B cell (primary cell): Measurements from ENCODE around the gene TSPAN9. TPM values are rescaled to one million over a fixed set of nuclear protein-coding genes. Genes with fewer than 3 reads are reported as not detected.

Experiments
- ATAC-seq: fragments of 200-7000 bp; cut with Tn5 transposase; one replicate; pipeline ENCODE4 v1.10.0; 2021; ENCODE audit warnings: low read depth, mild to moderate bottlenecking, moderate number of reproducible peaks, moderate library complexity
- CTCF ChIA-PET: fragments of 350-600 bp; sonication (Branson Sonifier 250); formaldehyde crosslinking; loops from one replicate; lab custom pipeline; 2021; ENCODE audit warnings: antibody characterized with exemption, inconsistent platforms; lab: Charles Lee
- POLR2A ChIA-PET: fragments of 350-600 bp; sonication (Branson Sonifier 250); formaldehyde crosslinking; loops from one replicate; lab custom pipeline; 2021; ENCODE audit warnings: antibody characterized with exemption; lab: Charles Lee
- DNase-seq: peaks from one replicate; pipeline ENCODE4 v3.0.0; 2013
- H2AFZ ChIP-seq: 2 replicates; pipeline ENCODE4 v1.6.1; 2012; ENCODE audit warnings: mild to moderate bottlenecking, low read depth, low read length; ENCODE audit not compliant: insufficient read depth, poor library complexity, severe bottlenecking
- H3K27ac ChIP-seq, 2 donors: 1 replicate in 1 of 2; 2 replicates in 1 of 2; pipeline ENCODE4 v1.5.1; 2012 to 2013; ENCODE audit warnings: low read length in 2 of 2, mild to moderate bottlenecking in 2 of 2, moderate library complexity in 1 of 2
- H3K27me3 ChIP-seq, 4 experiments: fragments of 200-600 bp in 1 of 4; sonication (generic) in 1 of 4; replicated peaks in 1 of 4; 1 replicate in 2 of 4; 2 replicates in 2 of 4; pipeline versions ENCODE4 v1.6.1 to v1.7.0; 2013 to 2016; ENCODE audit warnings: low read length in 3 of 4, mild to moderate bottlenecking in 2 of 4, mixed read lengths in 1 of 4, moderate library complexity in 1 of 4; ENCODE audit not compliant: insufficient read depth in 4 of 4, control insufficient read depth in 3 of 4; ENCODE audit errors: control extremely low read depth in 1 of 4
- H3K36me3 ChIP-seq, 2 experiments: replicated peaks in 1 of 2; 1 replicate in 1 of 2; 2 replicates in 1 of 2; pipeline versions ENCODE4 v1.6.1 to v1.7.1; 2013; ENCODE audit warnings: low read length in 1 of 2; ENCODE audit not compliant: insufficient read depth in 2 of 2, control insufficient read depth in 1 of 2; ENCODE audit errors: control extremely low read depth in 1 of 2, extremely low read depth in 1 of 2
- H3K4me1 ChIP-seq, 2 donors: fragments of 200-600 bp in 1 of 2; sonication (generic) in 1 of 2; 1 replicate in 1 of 2; 2 replicates in 1 of 2; pipeline versions ENCODE4 v1.5.1 to v1.6.1; 2013 to 2017; ENCODE audit warnings: low read length in 2 of 2; ENCODE audit not compliant: control insufficient read depth in 2 of 2, insufficient read depth in 2 of 2
- H3K4me2 ChIP-seq: replicated peaks from 2 replicates; pipeline ENCODE3; 2012; ENCODE audit warnings: mild to moderate bottlenecking, low read depth, low read length; ENCODE audit not compliant: poor library complexity, severe bottlenecking
- H3K4me3 ChIP-seq, 5 experiments: fragments of 200-600 bp in 1 of 5; sonication (generic) in 1 of 5; 1 replicate in 3 of 5; 2 replicates in 2 of 5; pipeline versions ENCODE4 v1.5.1 to v1.7.0; 2011 to 2016; ENCODE audit warnings: low read length in 4 of 5, mild to moderate bottlenecking in 4 of 5, low read depth in 2 of 5, control low read depth in 1 of 5, moderate library complexity in 1 of 5; ENCODE audit not compliant: insufficient read depth in 1 of 5; ENCODE audit errors: control extremely low read depth in 1 of 5, extremely low read depth in 1 of 5
- H3K79me2 ChIP-seq: fragments of 200-600 bp; sonication (generic); one replicate; pipeline ENCODE4 v1.6.0; 2016; ENCODE audit warnings: low read length; ENCODE audit not compliant: control insufficient read depth, insufficient read depth
- H3K9ac ChIP-seq: fragments of 200-600 bp; sonication (generic); 2 replicates; pipeline ENCODE4 v1.6.1; 2017; ENCODE audit warnings: mild to moderate bottlenecking, low read length, moderate library complexity
- H3K9me3 ChIP-seq, 3 donors: one replicate each; pipeline versions ENCODE4 v1.6.1 to v1.7.1; 2013; ENCODE audit warnings: low read length in 2 of 3; ENCODE audit not compliant: control insufficient read depth in 2 of 3, insufficient read depth in 1 of 3; ENCODE audit errors: control extremely low read depth in 1 of 3
- H4K20me1 ChIP-seq: 2 replicates; pipeline ENCODE4 v1.6.0; 2012; ENCODE audit warnings: mild to moderate bottlenecking, low read length; ENCODE audit not compliant: insufficient read depth, control insufficient read depth, poor library complexity, severe bottlenecking
- H3K27ac Mint-ChIP-seq: one replicate; pipeline ENCODE4 v1.8.0; 2021; ENCODE audit warnings: mixed read lengths
- H3K27me3 Mint-ChIP-seq: one replicate; pipeline ENCODE4 v1.8.0; 2021; ENCODE audit warnings: mixed read lengths
- H3K4me1 Mint-ChIP-seq: one replicate; pipeline ENCODE4 v1.8.0; 2021; ENCODE audit warnings: mixed read lengths
- H3K4me3 Mint-ChIP-seq: one replicate; pipeline ENCODE4 v1.8.0; 2021; ENCODE audit warnings: mixed read lengths
- H3K9me3 Mint-ChIP-seq: one replicate; pipeline ENCODE4 v1.8.0; 2022; ENCODE audit warnings: mixed read lengths; ENCODE audit not compliant: insufficient read depth
- CTCF ChIP-seq: fragments of 200-600 bp; IDR thresholded peaks from one replicate; pipeline ENCODE4 v1.8.0; 2022; ENCODE audit warnings: antibody characterized with exemption, mild to moderate bottlenecking
- EZH2 ChIP-seq: IDR thresholded peaks from 2 replicates; pipeline ENCODE4 v1.6.1; 2012; ENCODE audit warnings: borderline replicate concordance, low read depth, mild to moderate bottlenecking, moderate library complexity, low read length; ENCODE audit not compliant: insufficient read depth, poor library complexity, severe bottlenecking
- whole genome bisulfite sequencing: methylation state at CpG from one replicate; pipeline ENCODE4 v1.1.5; 2013; ENCODE audit warnings: missing lambda C conversion rate; ENCODE audit not compliant: insufficient coverage; 5-methylcytosine and 5-hydroxymethylcytosine counted together
- intact Hi-C: fragments of 100-400 bp; cut with micrococcal nuclease; formaldehyde crosslinking; loops from one replicate; pipeline ENCODE4 v1.10.0; 2022
- polyA plus RNA-seq: library from polyadenylated mRNA; depleted of rRNA; stranded (reverse); fragments of >200 nt; gene quantifications from 2 replicates; pipeline ENCODE4 v1.2.3, GENCODE V29; 2012
- total RNA-seq, 2 donors: library from RNA; stranded (reverse); fragments of 120-200 nt in 1 of 2; gene quantifications; 1 replicate in 1 of 2; 2 replicates in 1 of 2; pipeline versions ENCODE4 v1.2.3 to v1.2.4, GENCODE V29; 2013 to 2022

Gene TSPAN9
- total and polyA plus RNA-seq, 2 donors (not counting 1 experiment from before 2014, with no cell fraction given): 0.15 to 0.37 TPM

GRCh38 chr12:3226264-3226663 lies 149.1 kb downstream of the TSPAN9 start:
- H3K9ac ChIP-seq: no peak overlapping the region
- ATAC-seq: no peak
- Mint-ChIP-seq H3K27ac (no peak overlapping the region), H3K4me3 (no peak overlapping the region), H3K27me3 (peaks cover 12% of the 10 kb centered on the region), H3K4me1 (peaks cover 19% of the 10 kb centered on the region), H3K9me3 (no peaks in the 10 kb centered on the region)
- H3K9me3 ChIP-seq: peaks cover 0 to 12% (median 0%) of the 10 kb centered on the region in 3 donors
- intact Hi-C loops: no loop called here
- H3K4me3 ChIP-seq: no peak overlapping the region
- 88% methylated on average over 2 of the region's 3 CpGs for WGBS
- no peaks in the 10 kb centered on the region for H3K79me2 ChIP-seq
- TF ChIP-seq EZH2 (no peak), CTCF (no peak)
- peaks cover 18 to 33% of the 10 kb centered on the region in 2 donors for H3K4me1 ChIP-seq
- H3K27me3 ChIP-seq: peaks cover 0 to 12% (median 0%) of the 10 kb centered on the region in 4 experiments
- no peak overlapping the region for H3K27ac ChIP-seq
- POLR2A ChIA-PET: no interaction called here
- no peak overlapping the region for H2AFZ ChIP-seq
- CTCF ChIA-PET: no interaction called here
- no peak overlapping the region for H3K4me2 ChIP-seq
- no peaks in the 10 kb centered on the region for H3K36me3 ChIP-seq
- H4K20me1 ChIP-seq: no peaks in the 10 kb centered on the region
- no peak for DNase-seq

- Histone ChIP-seq H3K27me3 (peaks cover 0 to 14% (median 0%) of the 10 kb centered on the region in 4 experiments), H3K9ac (no peak overlapping the region), H3K4me3 (no peak overlapping the region), H3K36me3 (no peaks in the 10 kb centered on the region), H3K4me2 (peak overlapping the region; percentile 3), H3K9me3 (peaks cover 0 to 12% (median 0%) of the 10 kb centered on the region in 3 donors), H3K79me2 (no peaks in the 10 kb centered on the region), H2AFZ (no peak overlapping the region), H4K20me1 (no peaks in the 10 kb centered on the region), H3K4me1 (peaks cover 18 to 33% of the 10 kb centered on the region in 2 donors), H3K27ac (no peak overlapping the region)
- ATAC-seq: no peak
- intact Hi-C loops: no loop called here
- WGBS: 78% methylated on average over 13 of the region's 17 CpGs
- no peaks in the 10 kb centered on the region for H3K9me3 Mint-ChIP-seq
- ChIA-PET CTCF (no interaction called here), POLR2A (no interaction called here)
- no peak for TF ChIP-seq EZH2
- TF ChIP-seq CTCF: no peak
- H3K4me3 Mint-ChIP-seq: no peak overlapping the region
- H3K27me3 Mint-ChIP-seq: peaks cover 16% of the 10 kb centered on the region
- H3K4me1 Mint-ChIP-seq: peaks cover 19% of the 10 kb centered on the region
- no peak overlapping the region for H3K27ac Mint-ChIP-seq
- DNase-seq: no peak
Observed at GRCh38 chr12:3227076-3227975, 150.1 kb downstream of the TSPAN9 start.
